NOMO-1 (cell line): ENCODE data around the gene MYO1H.
"Not testable (repeated sequence)": the region's sequence is repeated elsewhere in the genome, so short reads cannot be mapped to it uniquely, and the experiment has no call there.

Experiments used
- DNase-seq, 2 experiments: peaks; one replicate each; lab custom pipeline; 2025; ENCODE audit not compliant: unreplicated experiment in 2 of 2; lab: John Stamatoyannopoulos, UW

The MYO1H gene

GRCh38 chr12:109406147-109406546 lies 58.4 kb downstream of the MYO1H start:
- not testable (repeated sequence) for DNase-seq

GRCh38 chr12:109418848-109419480 lies 71.3 kb downstream of the MYO1H start:
- DNase-seq, result no peak

- no peak for DNase-seq
Measured at GRCh38 chr12:109421355-109422087, 73.8 kb downstream of the MYO1H start.

- no peak for DNase-seq
Measured at GRCh38 chr12:109422251-109422650, 74.6 kb downstream of the MYO1H start.

GRCh38 chr12:109423392-109423791 lies 75.7 kb downstream of the MYO1H start:
- DNase-seq, result peak; percentile 9 to 64

- peak; percentile 56 to 75 for DNase-seq
Measured at GRCh38 chr12:109428037-109428629, 80.4 kb downstream of the MYO1H start.

- not testable (repeated sequence) for DNase-seq
Measured at GRCh38 chr12:109428804-109429203, 81.1 kb downstream of the MYO1H start.

GRCh38 chr12:109430244-109430643 lies 82.5 kb downstream of the MYO1H start:
- DNase-seq, result no peak

- DNase-seq, result no peak
Measured at GRCh38 chr12:109432431-109432830, 84.7 kb downstream of the MYO1H start.

- DNase-seq, result peak; percentile 33 to 67
Measured at GRCh38 chr12:109432842-109433304, 85.2 kb downstream of the MYO1H start.

- DNase-seq, result no peak
Measured at GRCh38 chr12:109433618-109434017, 85.9 kb downstream of the MYO1H start.

- DNase-seq, result no peak
Measured at GRCh38 chr12:109434582-109434981, 86.9 kb downstream of the MYO1H start.

GRCh38 chr12:109435428-109436187 lies 87.9 kb downstream of the MYO1H start:
- no peak for DNase-seq

- DNase-seq, result no peak
Measured at GRCh38 chr12:109436188-109436560, 88.5 kb downstream of the MYO1H start.

GRCh38 chr12:109439181-109439580 lies 91.5 kb downstream of the MYO1H start:
- no peak for DNase-seq

- not testable (repeated sequence) for DNase-seq
Measured at GRCh38 chr12:109439951-109440350, 92.3 kb downstream of the MYO1H start.

GRCh38 chr12:109440851-109441490 lies 93.3 kb downstream of the MYO1H start:
- DNase-seq, result no peak

- no peak for DNase-seq
Measured at GRCh38 chr12:109443794-109444193, 96.1 kb downstream of the MYO1H start.

GRCh38 chr12:109444259-109444658 lies 96.6 kb downstream of the MYO1H start:
- no peak for DNase-seq

GRCh38 chr12:109445191-109445609 lies 97.5 kb downstream of the MYO1H start:
- DNase-seq, result no peak

GRCh38 chr12:109446869-109447268 lies 99.2 kb downstream of the MYO1H start:
- DNase-seq, result no peak
